ENCODE measurements around the gene ADGRB3.

DNA sequence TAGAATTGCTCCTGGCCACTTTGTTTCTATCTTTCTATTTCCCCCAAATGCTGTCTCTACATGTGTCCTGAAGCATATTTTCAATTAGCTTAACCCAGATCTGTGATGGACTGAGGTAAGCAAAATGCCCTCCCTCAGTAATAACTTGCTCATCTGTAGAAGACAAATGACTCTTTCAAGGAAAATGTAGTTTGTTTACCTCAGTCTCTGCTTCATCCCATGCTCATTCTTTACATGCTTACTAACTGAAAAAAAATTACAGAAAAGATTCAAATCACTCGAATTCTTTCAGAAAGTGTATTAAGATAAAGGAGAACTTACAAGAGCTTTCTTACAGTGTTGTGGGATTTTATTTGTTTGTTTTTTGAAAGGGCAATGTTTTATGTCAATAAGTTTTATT is 630.6 kb downstream of the ADGRB3 start:
- TF ChIP-seq, protein P1, sequence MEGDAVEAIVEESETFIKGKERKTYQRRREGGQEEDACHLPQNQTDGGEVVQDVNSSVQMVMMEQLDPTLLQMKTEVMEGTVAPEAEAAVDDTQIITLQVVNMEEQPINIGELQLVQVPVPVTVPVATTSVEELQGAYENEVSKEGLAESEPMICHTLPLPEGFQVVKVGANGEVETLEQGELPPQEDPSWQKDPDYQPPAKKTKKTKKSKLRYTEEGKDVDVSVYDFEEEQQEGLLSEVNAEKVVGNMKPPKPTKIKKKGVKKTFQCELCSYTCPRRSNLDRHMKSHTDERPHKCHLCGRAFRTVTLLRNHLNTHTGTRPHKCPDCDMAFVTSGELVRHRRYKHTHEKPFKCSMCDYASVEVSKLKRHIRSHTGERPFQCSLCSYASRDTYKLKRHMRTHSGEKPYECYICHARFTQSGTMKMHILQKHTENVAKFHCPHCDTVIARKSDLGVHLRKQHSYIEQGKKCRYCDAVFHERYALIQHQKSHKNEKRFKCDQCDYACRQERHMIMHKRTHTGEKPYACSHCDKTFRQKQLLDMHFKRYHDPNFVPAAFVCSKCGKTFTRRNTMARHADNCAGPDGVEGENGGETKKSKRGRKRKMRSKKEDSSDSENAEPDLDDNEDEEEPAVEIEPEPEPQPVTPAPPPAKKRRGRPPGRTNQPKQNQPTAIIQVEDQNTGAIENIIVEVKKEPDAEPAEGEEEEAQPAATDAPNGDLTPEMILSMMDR (IDR thresholded peaks at IDR 0.05) = no peak
- no peak for TF ChIP-seq POLR2A (IDR thresholded peaks at IDR 0.05)
- TF ChIP-seq EP300 (IDR thresholded peaks at IDR 0.05) = no peak
- no peak for TF ChIP-seq POLR2AphosphoS5 (IDR thresholded peaks at IDR 0.05)
